HL-60 (cell line): ENCODE measurements around the gene DUSP21.

Experiments used
- DNase-seq, 2 experiments: peaks; one replicate each; pipeline ENCODE4 v3.0.0-alpha.2; 2010 to 2020; ENCODE audit warnings: low read depth in 1 of 2, low spot score in 1 of 2
- H3K27ac ChIP-seq: fragments of 250-450 bp; sonication (Bioruptor Pico); replicated peaks from 2 replicates; pipeline ENCODE4 v1.5.1; 2020; ENCODE audit warnings: mild to moderate bottlenecking, moderate library complexity
- H3K27me3 ChIP-seq: fragments of 250-450 bp; sonication (Bioruptor Pico); 2 replicates; pipeline ENCODE4 v1.5.1; 2021; ENCODE audit warnings: mild to moderate bottlenecking, moderate library complexity; ENCODE audit not compliant: insufficient read depth, poor library complexity, severe bottlenecking
- H3K4me3 ChIP-seq: replicated peaks from 2 replicates; pipeline ENCODE4 v1.5.1; 2011; ENCODE audit warnings: mild to moderate bottlenecking, control low read depth, low read length; ENCODE audit not compliant: insufficient read depth
- CTCF ChIP-seq: IDR thresholded peaks from one replicate; pipeline ENCODE4 v1.5.1; 2011; ENCODE audit warnings: low read length, control low read depth, inconsistent platforms; ENCODE audit not compliant: insufficient read depth
- GABPA ChIP-seq: IDR thresholded peaks from 2 replicates; pipeline ENCODE4 v1.6.1; 2012; ENCODE audit warnings: low read depth
- POLR2AphosphoS5 ChIP-seq: IDR thresholded peaks from 2 replicates; pipeline ENCODE4 v1.6.1; 2012; ENCODE audit warnings: low read depth
- SPI1 ChIP-seq: IDR thresholded peaks from 2 replicates; pipeline ENCODE4 v1.6.1; 2012; ENCODE audit warnings: low read depth, mild to moderate bottlenecking, borderline replicate concordance
- TF ChIP-seq, protein P1 (sequence below): IDR thresholded peaks from 2 replicates; pipeline ENCODE4 v1.6.1; 2012; ENCODE audit warnings: low read depth; ENCODE audit not compliant: insufficient replicate concordance

DUSP21 gene

GRCh38 chrX:44871931-44872820 is 28.4 kb downstream of the DUSP21 start:
- TF ChIP-seq POLR2AphosphoS5 (no peak), SPI1 (no peak), CTCF (no peak), GABPA (no peak)
- TF ChIP-seq, protein P1, sequence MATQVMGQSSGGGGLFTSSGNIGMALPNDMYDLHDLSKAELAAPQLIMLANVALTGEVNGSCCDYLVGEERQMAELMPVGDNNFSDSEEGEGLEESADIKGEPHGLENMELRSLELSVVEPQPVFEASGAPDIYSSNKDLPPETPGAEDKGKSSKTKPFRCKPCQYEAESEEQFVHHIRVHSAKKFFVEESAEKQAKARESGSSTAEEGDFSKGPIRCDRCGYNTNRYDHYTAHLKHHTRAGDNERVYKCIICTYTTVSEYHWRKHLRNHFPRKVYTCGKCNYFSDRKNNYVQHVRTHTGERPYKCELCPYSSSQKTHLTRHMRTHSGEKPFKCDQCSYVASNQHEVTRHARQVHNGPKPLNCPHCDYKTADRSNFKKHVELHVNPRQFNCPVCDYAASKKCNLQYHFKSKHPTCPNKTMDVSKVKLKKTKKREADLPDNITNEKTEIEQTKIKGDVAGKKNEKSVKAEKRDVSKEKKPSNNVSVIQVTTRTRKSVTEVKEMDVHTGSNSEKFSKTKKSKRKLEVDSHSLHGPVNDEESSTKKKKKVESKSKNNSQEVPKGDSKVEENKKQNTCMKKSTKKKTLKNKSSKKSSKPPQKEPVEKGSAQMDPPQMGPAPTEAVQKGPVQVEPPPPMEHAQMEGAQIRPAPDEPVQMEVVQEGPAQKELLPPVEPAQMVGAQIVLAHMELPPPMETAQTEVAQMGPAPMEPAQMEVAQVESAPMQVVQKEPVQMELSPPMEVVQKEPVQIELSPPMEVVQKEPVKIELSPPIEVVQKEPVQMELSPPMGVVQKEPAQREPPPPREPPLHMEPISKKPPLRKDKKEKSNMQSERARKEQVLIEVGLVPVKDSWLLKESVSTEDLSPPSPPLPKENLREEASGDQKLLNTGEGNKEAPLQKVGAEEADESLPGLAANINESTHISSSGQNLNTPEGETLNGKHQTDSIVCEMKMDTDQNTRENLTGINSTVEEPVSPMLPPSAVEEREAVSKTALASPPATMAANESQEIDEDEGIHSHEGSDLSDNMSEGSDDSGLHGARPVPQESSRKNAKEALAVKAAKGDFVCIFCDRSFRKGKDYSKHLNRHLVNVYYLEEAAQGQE, result no peak
- peak in 1 of 2 experiments; percentile 37 for DNase-seq
- peak overlapping the region; percentile 96 for H3K27ac ChIP-seq
- H3K4me3 ChIP-seq, result peak overlapping the region; percentile 54
- no peaks in the 10 kb centered on the region for H3K27me3 ChIP-seq

DNA sequence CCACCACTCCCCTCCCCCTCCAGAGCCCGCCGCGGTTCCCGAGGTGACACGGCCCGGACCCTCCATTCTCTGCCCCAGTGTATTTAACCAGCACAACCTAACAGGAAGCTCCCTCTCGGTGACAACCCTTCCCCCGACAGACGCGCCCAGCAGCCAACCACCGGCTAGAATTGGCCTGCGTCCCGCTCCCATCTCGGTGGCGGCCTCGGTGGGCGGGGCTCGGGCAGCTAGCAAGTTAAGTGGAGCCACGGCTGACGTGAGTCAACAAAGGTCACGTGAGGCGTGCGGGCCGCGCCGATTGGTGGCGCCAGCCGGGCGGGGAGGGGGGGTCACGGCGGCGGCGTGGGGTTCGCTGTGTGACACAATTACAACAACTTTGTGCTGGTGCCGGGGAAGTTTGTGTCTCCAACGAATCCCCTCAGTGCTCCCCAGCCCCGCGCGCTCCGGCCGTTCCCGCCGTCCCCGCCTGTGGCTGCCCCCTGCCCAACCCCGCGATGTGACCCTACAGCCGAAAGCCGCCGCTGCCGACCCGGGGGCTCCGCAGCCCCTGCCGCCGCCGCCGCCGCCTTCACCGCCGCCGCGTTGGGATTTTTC is 29.1 kb downstream of the DUSP21 start, which contains the start of gene KDM6A:
KDM6A (plus strand) TSS at position 368 of the 594 bp plus-strand sequence. CDS start 364 bp downstream, outside the sequence.
- TF ChIP-seq CTCF (no peak), POLR2AphosphoS5 (peak; percentile 52; the same call in 1 of the 2 replicates), SPI1 (no peak), GABPA (peak; percentile 49; the same call in 1 of the 2 replicates)
- TF ChIP-seq, protein P1, result no peak
- peak within 1 kb of the TSS; percentile 96 for H3K27ac ChIP-seq
- no peaks in the 10 kb centered on the region for H3K27me3 ChIP-seq
- peak within 1 kb of the TSS; percentile 61 for H3K4me3 ChIP-seq
- DNase-seq, result peak; percentile 81 to 100

DNA sequence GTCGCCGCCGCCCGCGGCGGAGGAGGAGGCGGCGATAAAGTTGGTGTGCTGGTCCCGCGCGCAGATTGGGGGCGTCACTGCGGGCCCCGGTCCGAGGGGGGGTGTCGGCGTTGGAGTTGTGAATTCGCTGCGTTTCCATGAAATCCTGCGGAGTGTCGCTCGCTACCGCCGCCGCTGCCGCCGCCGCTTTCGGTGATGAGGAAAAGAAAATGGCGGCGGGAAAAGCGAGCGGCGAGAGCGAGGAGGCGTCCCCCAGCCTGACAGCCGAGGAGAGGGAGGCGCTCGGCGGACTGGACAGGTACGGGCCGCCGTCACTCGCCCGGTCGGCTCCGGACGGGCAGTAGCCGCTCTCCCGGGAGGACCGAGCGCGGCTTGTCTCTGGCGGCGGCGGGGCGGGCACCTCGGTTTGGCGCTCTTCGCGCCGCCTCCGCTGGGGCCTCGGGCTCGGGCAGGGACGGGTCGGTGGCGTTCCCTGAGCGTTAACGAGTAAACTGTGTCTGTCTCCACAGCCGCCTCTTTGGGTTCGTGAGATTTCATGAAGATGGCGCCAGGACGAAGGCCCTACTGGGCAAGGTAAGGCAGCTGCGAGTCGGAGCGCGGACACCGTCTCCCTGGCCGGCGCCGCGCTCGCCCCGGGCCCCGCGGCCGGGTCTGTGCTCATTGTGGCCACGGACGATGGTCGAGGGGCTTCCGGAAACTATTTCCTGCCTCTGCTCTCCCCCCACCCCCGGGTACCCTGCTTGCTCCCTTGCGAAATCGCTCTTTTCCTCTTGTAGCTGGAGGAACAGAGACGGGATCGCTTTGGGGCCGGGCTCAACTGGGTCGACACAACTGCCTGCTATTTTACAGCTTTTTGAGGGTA is 29.8 kb downstream of the DUSP21 start:
- Histone ChIP-seq H3K4me3 (peak overlapping the region; percentile 61), H3K27ac (peak overlapping the region; percentile 96), H3K27me3 (no peaks in the 10 kb centered on the region)
- DNase-seq, result peak in 1 of 2 experiments; percentile 80
- no peak; the same call in none of the 2 replicates for TF ChIP-seq POLR2AphosphoS5
- TF ChIP-seq, protein P1, result peak; percentile 17
- no peak for TF ChIP-seq GABPA
- TF ChIP-seq SPI1, result no peak
- TF ChIP-seq CTCF, result no peak
